Stimulated activated CD4-positive, alpha-beta T cell treated with anti-CD3 and anti-CD28 coated beads, Interleukin-4, amount 100 ng/mL, for 48 hours (primary cell): Measurements from ENCODE around the gene MAIP1.
"Not testable (repeated sequence)": the region's sequence is repeated elsewhere in the genome, so short reads cannot be mapped to it uniquely, and the experiment has no call there.

Source experiments
- DNase-seq, 2 donors: peaks; one replicate each; pipeline ENCODE4 v3.0.0-alpha.2; 2020; ENCODE audit warnings: low read depth in 2 of 2

Gene MAIP1, protein sequence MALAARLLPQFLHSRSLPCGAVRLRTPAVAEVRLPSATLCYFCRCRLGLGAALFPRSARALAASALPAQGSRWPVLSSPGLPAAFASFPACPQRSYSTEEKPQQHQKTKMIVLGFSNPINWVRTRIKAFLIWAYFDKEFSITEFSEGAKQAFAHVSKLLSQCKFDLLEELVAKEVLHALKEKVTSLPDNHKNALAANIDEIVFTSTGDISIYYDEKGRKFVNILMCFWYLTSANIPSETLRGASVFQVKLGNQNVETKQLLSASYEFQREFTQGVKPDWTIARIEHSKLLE

DNA sequence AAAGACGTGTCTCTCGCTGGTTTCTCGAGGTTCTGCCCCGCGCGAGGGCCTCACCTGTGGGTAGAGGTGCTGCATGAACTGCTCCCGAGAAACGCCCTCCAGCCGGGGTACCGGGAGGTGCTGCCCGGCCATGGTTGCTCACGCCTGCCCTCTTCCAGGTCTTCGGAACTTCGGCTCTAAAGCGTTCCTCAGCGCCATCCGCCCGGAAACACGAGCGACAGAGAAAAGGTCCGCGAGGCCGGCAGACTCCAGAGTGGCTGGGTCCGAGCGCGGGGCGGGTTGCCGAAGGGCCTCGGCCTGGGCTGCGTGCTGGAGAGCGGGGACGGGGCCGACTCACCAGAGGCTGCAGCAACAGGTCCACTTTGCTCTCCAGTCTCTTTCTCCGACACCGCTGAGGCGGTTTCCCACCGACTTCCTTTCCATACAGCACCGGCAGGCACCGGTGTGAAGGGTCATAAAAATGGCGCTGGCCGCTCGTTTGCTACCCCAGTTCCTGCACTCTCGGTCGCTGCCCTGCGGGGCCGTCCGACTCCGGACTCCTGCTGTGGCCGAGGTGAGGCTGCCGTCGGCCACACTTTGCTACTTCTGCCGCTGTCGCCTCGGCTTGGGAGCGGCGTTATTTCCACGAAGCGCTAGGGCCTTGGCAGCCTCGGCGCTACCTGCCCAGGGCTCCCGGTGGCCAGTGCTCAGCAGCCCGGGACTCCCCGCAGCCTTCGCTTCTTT, at the start of gene MAIP1, which contains the start of gene TYW5:
MAIP1 (plus strand) TSS at position 244 of the 723 bp plus-strand sequence; CDS start at position 461, 217 bp downstream.
TYW5 (minus strand) TSS at position 153 of the 723 bp plus-strand sequence; CDS start at position 132, 21 bp downstream.
- DNase-seq, result peak; percentile 68 to 72

DNA sequence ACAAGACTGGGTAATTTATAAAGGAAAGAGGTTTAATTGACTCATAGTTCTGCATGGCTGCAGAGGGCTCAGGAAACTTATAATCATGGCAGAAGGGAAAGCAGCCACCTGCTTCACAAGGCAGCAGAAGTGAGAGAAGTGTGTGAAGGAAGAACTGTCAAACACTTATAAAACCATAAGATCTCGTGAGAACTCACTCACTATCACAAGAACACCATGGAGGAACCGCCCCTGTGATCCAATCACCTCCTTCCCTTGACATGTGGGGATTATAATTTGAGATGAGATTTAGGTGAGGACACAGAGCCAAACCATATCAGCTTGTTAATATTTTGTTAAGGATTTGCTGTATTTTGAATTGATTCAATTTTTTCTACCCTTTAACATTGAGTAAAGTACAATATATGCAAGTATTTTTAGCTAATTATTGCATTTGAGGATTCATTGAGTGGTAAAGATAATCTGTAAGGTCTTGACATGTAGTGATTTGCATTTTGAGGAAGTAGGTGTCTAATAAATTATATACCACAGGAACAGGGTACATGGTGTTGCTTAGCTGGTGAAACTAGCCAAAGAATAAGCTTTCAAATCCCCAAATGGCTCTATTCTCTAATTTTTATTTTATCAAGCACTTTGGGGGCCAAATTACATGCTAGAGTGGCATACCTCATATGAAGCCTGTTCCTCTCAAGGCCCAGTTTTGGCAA, 48.2 kb upstream of the MAIP1 start:
- no peak for DNase-seq

DNA sequence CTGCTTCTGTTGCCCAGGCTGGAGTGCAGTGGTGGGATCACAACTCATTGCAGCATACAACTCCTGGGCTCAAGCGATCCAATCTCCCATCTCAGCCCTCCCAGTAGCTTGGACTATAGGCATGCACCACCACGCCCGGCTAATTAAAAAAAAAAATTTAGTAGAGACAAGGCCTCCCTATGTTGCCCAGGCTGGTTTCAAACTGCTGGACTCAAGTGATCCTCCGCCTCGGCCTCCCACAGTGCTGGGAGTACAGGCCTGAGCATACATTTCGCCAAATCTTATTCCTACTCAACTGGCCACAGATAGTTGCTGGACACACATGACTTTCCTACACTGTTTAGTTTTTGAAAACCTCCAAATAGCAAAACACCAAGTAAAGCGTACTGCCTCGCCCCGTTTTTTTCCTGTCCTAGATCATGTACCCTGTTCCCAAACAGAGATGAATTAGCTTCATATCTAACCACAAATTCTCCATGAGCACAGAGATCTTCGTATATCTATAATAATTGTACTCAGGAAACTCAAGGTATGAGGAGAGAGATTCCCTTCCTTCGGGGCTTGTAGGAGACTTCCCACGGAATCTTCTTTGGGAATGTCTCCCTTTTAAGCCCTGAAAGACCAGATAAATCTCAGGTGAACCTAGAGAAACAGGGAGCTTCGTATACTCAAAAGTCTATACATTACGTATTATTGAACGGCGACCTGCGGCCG, 44.9 kb upstream of the MAIP1 start:
- no peak for DNase-seq

DNA sequence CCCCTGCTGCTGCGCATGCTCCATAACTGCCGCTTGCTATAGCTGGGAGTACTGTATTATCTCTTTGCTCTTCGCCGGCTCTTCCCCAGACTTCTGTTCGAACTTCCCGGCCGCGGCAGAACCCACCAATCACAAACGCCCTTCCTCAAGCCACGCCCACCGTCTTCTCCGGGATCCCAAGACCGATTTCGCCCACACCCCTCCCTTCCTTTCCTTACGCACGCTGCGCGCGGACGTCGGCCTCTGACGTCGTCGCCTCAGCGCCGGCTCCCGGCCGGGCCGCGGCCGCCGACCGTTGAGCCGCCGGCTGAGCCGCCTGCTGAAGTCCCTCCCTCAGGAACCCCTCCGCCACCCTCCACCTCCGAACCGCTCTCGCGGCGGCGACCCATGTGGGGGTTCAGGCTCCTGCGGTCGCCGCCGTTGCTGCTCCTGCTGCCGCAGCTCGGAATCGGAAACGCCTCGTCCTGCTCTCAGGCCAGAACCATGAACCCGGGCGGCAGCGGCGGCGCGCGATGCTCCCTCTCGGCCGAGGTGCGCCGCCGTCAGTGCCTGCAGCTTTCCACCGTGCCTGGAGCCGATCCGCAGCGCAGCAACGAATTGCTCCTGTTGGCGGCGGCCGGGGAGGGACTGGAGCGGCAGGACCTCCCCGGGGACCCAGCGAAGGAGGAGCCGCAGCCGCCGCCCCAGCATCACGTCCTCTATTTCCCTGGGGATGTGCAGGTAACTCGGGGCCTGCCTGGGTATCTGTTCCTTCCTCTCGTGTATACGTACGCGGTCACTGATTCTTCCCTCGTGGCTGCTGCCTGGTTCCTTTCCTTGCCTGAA, 44.1 kb upstream of the MAIP1 start, which contains the start of gene C2orf69:
C2orf69 (plus strand) TSS at position 242 of the 825 bp plus-strand sequence; CDS start at position 388, 146 bp downstream.
- DNase-seq, result peak; percentile 90 to 92

DNA sequence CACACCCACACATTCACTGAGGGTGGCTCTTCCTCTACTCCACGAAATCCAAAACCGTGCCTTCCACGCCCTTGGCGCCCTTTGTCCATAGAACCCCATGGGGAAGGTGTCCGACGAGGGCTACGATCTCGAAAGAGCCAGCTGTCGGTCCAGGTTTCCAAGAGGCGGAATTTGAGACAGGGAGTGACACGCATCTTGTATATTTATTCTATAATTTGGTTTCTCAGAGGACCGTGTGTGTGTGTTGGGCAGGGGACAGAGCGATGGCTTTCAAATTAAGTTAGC, 43.6 kb upstream of the MAIP1 start:
- no peak for DNase-seq

DNA sequence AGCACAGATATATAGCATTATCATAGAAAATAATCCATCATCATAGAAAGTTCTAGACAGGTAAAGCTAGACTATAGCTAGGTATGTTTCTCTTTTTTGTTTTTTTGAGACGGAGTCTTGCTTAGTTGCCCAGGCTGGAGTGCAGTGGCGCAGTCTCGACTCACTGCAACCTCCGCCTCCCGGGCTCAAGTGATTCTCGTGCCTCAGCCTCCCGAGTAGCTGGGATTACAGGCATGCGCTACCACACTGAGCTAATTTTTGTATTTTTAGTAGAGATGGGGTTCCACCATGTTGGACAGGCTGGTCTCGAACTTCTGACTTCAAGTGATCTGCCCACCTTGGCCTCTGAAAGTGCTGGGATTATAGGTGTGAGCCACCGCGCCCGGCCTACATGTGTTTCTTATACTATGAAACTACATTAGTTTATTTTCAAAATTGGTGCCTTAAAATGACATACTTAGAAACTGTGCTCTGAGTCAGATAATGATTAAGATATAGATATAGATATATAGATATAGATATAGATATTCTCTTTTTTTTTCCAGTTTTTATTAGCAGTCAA, 42.7 kb upstream of the MAIP1 start:
- not testable (repeated sequence) for DNase-seq

DNA sequence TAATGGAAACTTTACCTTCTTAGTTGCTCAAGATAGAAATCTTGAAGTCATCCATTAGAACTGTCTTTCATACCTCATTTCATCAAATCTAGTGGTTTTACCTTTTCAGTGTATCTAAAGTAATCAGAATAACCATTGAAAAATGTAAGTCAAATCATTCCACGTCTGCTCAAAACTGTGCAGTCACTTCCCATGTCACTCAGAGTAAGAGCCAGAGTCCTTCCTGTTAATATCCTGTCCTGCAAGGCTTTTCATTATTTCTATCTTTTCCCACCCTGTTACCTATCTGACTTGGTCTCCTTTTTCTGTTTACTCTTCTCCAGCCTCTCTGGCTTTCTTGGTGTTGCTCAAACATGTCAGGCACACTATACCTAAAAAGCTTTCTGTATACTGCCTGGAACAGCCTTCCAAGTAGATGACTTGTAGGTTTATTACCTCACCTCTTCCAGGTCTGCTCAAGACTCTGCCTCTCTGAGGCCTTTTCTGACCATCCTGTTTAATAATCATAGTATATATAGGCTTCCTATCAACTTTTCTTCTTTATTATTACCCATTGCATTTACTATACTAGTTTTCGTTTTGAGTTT, 40.9 kb upstream of the MAIP1 start:
- DNase-seq, result no peak

DNA sequence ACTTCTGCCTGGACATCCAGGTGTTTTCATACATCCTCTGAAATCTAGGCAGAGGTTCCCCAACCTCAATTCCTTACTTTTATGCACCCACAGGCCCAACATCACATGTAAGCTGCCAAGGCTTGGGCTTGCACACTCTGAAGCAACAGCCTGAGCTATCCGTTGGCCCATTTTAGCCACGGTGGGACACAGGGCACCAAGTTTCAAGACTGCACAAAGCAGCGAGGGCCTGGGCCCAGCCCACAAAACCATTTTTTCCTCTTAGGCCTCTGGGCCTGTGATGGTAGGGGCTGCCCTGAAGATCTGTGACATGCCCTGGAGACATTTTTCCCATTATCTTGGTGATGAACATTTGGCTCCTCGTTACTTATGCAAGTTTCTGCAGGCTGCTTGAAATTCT, 38.4 kb upstream of the MAIP1 start:
- DNase-seq, result no peak

DNA sequence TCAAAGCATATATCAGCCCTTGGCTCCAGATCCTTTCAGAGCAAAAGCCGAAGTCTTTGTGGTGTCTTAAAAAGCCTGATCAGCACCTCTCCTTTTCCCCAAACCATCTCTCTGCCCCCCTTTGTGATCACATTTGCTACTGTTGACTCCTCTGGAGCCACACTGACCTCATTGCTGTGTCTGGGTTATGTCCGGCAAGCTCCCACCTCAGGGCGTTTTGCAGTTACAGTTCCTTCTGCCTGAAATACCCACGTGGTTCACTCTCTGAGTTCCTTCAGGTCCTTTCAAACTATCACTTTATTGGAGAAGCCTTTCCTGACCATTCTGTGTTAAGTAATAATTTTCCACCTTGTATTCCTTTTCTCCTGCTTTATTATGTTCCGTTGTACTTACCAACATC, 32.5 kb upstream of the MAIP1 start:
- no peak for DNase-seq

DNA sequence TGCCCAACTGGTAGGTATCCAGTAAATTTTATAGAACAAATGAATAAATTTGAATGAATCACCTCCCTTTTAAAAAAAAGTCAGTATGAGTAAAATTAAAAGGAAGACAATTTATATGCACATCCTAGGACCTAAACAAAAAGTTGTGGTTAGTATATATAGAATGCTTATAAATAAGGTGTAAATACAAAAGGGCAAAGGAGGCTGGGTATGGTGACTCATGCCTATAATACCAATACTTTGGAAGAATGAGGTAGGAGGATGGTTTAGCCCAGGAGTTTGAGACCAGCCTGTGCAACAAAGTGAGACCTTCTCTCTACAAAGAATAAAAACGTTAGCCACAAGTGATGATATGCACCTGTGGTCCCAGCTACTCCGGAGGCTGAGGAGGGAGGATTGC, 31.5 kb upstream of the MAIP1 start:
- DNase-seq, result no peak

DNA sequence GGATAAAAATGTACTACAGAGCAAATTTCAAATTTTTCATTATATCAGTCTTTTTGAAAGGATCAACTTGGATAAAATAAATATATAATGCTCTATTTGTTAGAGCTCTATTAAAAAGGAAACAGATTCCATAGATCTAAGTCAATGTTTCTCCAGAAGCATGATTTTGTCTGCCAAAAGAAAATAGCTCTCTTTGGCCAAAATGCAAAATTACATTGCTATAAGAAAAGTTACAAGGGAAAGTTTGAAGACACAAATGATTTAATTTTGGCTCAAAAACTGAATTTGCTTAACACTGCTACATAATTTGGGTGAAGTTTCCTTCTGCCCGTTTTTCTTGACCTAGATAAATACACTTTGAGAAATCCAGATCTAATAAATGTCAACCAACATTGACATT, 28.6 kb upstream of the MAIP1 start:
- DNase-seq, result no peak

DNA sequence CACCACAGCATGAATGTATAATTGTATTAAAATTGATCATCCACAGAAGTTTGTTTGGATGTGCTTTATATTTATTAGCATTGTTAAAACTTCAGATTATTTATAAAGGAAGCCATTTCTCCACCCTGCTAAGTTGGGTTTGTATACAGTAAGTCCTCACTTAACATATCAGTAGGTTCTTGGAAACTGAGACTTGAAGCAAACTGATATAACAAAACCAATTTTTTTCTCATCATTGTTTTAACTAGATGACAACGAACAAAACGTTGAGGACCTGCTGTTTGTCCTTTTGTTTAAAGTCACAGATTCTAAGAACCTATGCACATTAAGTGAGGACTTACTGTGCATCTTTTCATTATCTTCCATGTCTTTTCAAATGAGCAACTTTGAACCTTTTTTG, 27.2 kb upstream of the MAIP1 start:
- DNase-seq, result no peak

DNA sequence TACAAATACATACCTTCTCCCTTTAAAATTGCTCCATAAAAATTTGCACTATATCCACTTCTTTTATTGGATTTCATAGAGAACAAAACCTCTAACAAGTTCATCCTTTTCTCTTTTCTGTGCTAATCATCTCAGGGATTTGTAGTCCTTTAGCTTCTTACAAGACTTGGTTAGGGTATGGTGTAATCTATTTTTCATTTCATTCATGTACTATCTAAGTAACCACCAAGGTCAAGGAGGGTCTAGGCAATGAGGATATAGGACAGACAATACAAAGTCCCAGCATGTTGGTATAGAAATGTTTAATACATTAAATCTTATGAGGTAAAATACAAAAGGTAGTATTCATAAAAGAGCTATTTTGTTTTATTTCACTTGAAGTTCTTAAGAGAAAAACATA, 26.8 kb upstream of the MAIP1 start:
- no peak for DNase-seq

DNA sequence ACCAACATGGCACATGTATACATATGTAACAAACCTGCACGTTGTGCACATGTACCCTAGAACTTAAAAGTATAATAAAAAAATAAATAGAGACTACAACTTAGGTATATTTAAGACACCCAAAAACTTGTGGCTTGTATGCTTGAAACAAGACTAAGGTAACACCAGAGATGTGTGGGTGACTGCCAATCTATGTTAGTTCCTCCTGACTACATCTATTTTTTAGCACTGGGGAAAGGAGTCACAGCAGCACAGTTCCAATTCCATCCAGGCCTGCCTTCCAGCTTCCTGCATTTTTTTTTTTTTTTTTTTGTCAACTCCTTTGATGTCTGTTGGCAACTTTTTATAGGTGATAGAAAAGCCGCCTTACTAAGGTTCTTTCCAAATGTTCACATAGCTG, 26.1 kb upstream of the MAIP1 start:
- no peak for DNase-seq

DNA sequence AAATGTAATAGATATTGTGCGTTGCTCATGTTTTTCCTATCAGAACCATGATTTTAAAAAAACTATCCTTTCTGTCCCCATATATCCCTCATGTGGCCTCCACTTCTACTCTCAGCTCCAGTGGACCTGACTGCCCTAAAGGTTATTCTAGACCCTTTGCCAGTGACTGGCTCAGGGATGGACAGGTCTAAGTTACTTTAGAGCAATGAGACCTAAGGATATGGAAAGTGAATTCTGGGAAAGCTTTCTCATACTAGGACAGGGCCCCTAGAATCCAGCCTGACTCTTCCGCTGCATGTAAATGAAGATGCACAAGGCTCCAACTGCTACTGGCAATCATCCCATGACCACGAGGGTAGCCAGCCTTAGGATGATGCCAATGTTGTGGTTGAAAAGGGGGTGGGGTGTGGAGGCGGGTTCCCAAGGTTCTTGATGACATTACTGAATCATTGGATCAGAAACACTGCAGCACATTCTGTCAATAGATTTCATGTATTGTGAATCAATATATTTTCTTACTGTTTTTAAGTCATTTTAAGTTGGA, 23.0 kb upstream of the MAIP1 start:
- DNase-seq, result no peak

DNA sequence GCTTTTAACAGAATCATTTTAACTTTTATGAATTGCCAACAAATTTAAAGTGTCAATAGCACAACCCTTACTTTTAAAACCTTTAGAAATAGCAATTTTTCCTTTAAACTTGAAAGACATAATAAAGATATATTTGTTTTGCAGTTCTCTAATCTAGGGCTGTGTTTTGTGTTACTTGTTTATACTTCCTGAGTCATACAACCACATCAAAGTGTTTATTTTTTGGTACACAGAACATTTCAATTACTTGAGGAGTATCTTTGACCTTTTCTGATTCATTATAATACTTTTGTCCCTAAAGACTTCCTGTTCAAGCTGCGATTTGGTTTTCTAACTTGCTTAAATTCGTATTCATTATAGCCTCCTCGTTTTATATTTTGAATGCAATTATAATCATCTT, 21.9 kb upstream of the MAIP1 start:
- DNase-seq, result no peak

DNA sequence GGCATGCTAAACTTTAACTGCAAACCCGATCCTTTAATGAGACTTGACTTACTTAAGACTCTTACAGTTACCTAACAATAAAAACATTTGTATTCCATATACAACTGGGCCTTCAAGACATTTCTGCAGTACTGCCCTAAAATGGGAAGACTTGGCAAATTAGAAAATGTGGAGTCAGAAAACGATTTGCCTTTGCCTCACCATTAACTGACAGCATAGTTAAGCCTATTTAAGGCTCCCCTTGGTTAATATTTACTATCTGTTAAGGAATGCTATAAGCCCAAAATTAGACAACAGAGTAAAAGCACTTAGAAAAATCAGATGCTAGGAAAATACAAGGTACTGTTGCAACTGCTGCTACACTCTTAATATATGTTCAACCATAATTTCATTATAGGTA, 18.8 kb upstream of the MAIP1 start:
- no peak for DNase-seq

DNA sequence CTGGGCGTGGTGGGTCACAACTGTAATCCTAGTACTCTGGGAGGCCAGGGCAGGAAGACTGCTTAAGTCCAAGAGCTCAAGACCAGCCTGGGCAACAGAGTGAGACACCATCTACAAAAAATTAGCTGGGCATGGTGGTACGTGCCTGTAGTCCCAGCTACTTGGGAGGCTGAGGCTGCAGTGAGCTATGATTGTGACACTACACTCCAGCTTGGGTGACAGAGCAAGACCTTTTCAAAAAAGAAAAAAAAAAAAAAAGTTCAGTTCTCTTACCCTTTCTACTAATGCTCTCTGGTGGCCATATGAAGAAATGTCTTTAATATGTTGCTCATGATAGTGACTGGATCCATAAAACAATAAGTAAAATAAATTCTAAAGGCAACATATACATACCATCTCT, 15.0 kb upstream of the MAIP1 start:
- no peak for DNase-seq

DNA sequence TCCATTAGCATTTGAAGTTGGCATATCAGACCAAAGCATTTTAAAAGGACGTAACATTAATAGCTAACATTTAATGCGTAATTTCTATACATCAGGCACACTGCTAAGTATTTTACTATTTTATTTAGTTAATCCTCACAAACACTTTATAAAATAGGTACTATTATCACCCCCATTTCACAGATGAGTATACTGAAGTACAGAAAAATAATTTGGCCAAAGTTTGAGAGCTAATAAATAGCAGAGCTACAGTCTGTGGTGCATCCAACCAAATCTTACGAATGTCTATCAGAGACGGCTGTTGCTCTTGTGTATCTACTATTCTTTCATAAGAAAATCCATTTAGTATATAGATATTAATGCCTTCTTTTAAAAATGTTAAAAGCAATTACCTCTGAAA, 12.0 kb upstream of the MAIP1 start:
- DNase-seq, result no peak

DNA sequence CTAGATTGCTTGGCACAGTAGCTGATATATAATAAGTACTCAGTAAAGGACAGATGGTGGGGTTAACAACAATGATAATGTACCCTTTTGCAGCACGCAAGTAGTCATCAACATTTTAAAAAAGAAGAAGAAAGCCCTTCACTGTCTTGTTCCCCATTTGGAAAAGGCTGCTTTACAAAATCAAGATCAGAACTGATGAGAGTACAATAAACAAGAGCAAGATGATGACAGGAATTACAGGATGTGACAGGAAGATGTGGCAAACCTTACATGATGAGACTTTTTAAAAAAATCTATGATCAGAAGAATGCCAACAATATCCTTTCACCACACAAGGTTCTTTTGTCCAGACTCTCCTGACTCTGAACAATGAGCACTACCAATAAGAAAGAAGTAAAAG, 9.2 kb upstream of the MAIP1 start:
- DNase-seq, result no peak
